H1 (cell line): ENCODE results near the gene CACNA1A. TPM values are rescaled to one million over a fixed set of nuclear protein-coding genes. Genes with fewer than 3 reads are reported as not detected.

Experiments used
- CTCF ChIA-PET: fragments of 300-600 bp; sonication (Branson Sonifier 250); formaldehyde crosslinking; loops from one replicate; lab custom pipeline; 2021; ENCODE audit not compliant: partially characterized antibody; lab: Charles Lee
- POLR2A ChIA-PET: fragments of 300-600 bp; sonication (Branson Sonifier 250); formaldehyde crosslinking; loops from one replicate; lab custom pipeline; 2021; ENCODE audit warnings: inconsistent platforms; ENCODE audit not compliant: partially characterized antibody; lab: Charles Lee
- DNase-seq, 2 experiments: peaks; one replicate each; pipeline versions ENCODE4 v3.0.0 to v3.0.0-alpha.2; 2010 to 2022; ENCODE audit warnings: low spot score in 2 of 2, low read depth in 1 of 2, mixed read lengths in 1 of 2
- FAIRE-seq: peaks from 2 replicates; lab custom pipeline; 2011; peaks lifted over from hg19 to GRCh38; lab: Jason Lieb, UNC
- H2AFZ ChIP-seq: 2 replicates; pipeline ENCODE4 v1.8.1; 2012; ENCODE audit warnings: low read length, inconsistent platforms
- H2AK5ac ChIP-seq: 2 replicates; pipeline ENCODE4 v1.6.1; 2013; ENCODE audit warnings: low read depth, low read length
- H2BK120ac ChIP-seq: replicated peaks from 2 replicates; pipeline ENCODE3; 2013; ENCODE audit warnings: low read depth, low read length, inconsistent platforms
- H2BK12ac ChIP-seq: 2 replicates; pipeline ENCODE4 v1.6.1; 2013; ENCODE audit warnings: low read depth, low read length
- H2BK15ac ChIP-seq: 2 replicates; pipeline ENCODE4 v1.6.1; 2013; ENCODE audit warnings: low read length
- H2BK20ac ChIP-seq: 2 replicates; pipeline ENCODE4 v1.6.1; 2013; ENCODE audit warnings: low read length
- H2BK5ac ChIP-seq: 2 replicates; pipeline ENCODE4 v1.6.1; 2013; ENCODE audit warnings: low read depth, low read length
- H3K14ac ChIP-seq: 2 replicates; pipeline ENCODE4 v1.6.1; 2013; ENCODE audit warnings: inconsistent platforms; ENCODE audit not compliant: insufficient read length
- H3K18ac ChIP-seq: 2 replicates; pipeline ENCODE4 v1.6.1; 2013; ENCODE audit warnings: low read length; ENCODE audit errors: extremely low read depth
- H3K23ac ChIP-seq: 2 replicates; pipeline ENCODE4 v1.6.1; 2013; ENCODE audit warnings: inconsistent platforms; ENCODE audit not compliant: insufficient read length
- H3K23me2 ChIP-seq: 2 replicates; pipeline ENCODE4 v1.6.1; 2013; ENCODE audit warnings: low read depth, low read length
- H3K27ac ChIP-seq: 2 replicates; pipeline ENCODE4 v1.6.1; 2011; ENCODE audit warnings: low read depth, low read length, inconsistent platforms
- H3K27me3 ChIP-seq, 4 experiments: replicated peaks in 1 of 4; 1 replicate in 1 of 4; 2 replicates in 3 of 4; pipeline versions ENCODE4 v1.6.1 to v1.8.1; 2011 to 2013; ENCODE audit warnings: low read length in 3 of 4, mild to moderate bottlenecking in 3 of 4, inconsistent platforms in 2 of 4, mixed read lengths in 2 of 4, moderate library complexity in 1 of 4; ENCODE audit not compliant: control insufficient read depth in 3 of 4, insufficient read depth in 3 of 4; ENCODE audit errors: extremely low read depth in 1 of 4
- H3K36me3 ChIP-seq, 4 experiments: 2 replicates each; pipeline versions ENCODE4 v1.6.1 to v1.8.1; 2011 to 2013; ENCODE audit warnings: mild to moderate bottlenecking in 4 of 4, low read length in 3 of 4, moderate library complexity in 2 of 4, control low read depth in 1 of 4, inconsistent platforms in 1 of 4; ENCODE audit not compliant: insufficient read depth in 4 of 4, control insufficient read depth in 2 of 4
- H3K4ac ChIP-seq: replicated peaks from 2 replicates; pipeline ENCODE3; 2013; ENCODE audit warnings: low read length, low read depth, mixed read lengths, inconsistent platforms; ENCODE audit not compliant: insufficient read length
- H3K4me1 ChIP-seq, 4 experiments: replicated peaks in 1 of 4; 1 replicate in 1 of 4; 2 replicates in 3 of 4; pipeline versions ENCODE4 v1.6.1 to v1.8.1; 2011 to 2013; ENCODE audit warnings: low read length in 3 of 4, inconsistent platforms in 2 of 4, mixed read lengths in 1 of 4; ENCODE audit not compliant: insufficient read depth in 4 of 4, control insufficient read depth in 3 of 4
- H3K4me2 ChIP-seq, 2 experiments: 2 replicates each; pipeline versions ENCODE4 v1.6.1 to v1.8.1; 2011 to 2013; ENCODE audit warnings: low read depth in 2 of 2, low read length in 2 of 2, control low read depth in 1 of 2, inconsistent platforms in 1 of 2, mild to moderate bottlenecking in 1 of 2; ENCODE audit not compliant: insufficient read depth in 1 of 2
- H3K4me3 ChIP-seq, 4 experiments: fragments of 200-600, 300-600 bp in 1 of 4; sonication (generic), shearing (Covaris generic), sonication (Bioruptor Twin) in 1 of 4; 2 replicates each; pipeline versions ENCODE4 v1.5.1 to v1.8.1; 2011 to 2016; ENCODE audit warnings: low read length in 4 of 4, low read depth in 3 of 4, control low read depth in 2 of 4, inconsistent platforms in 2 of 4, mild to moderate bottlenecking in 2 of 4, mixed read lengths in 1 of 4, moderate library complexity in 1 of 4; ENCODE audit not compliant: insufficient read depth in 2 of 4; ENCODE audit errors: extremely low read depth in 1 of 4
- H3K56ac ChIP-seq: replicated peaks from 2 replicates; pipeline ENCODE3; 2013; ENCODE audit warnings: low read depth, mild to moderate bottlenecking, mixed read lengths, low read length, inconsistent platforms; ENCODE audit not compliant: insufficient read length
- H3K79me1 ChIP-seq: 2 replicates; pipeline ENCODE4 v1.6.1; 2013; ENCODE audit warnings: low read depth, low read length, control low read depth
- H3K79me2 ChIP-seq, 2 experiments: 2 replicates each; pipeline versions ENCODE4 v1.6.1 to v1.8.1; 2012 to 2013; ENCODE audit warnings: low read length in 2 of 2, mild to moderate bottlenecking in 2 of 2, inconsistent platforms in 1 of 2; ENCODE audit not compliant: insufficient read depth in 2 of 2, control insufficient read depth in 1 of 2
- H3K9ac ChIP-seq, 4 experiments: replicated peaks in 1 of 4; 1 replicate in 1 of 4; 2 replicates in 3 of 4; pipeline versions ENCODE4 v1.6.1 to v1.8.1; 2011 to 2013; ENCODE audit warnings: low read depth in 3 of 4, low read length in 3 of 4, control low read depth in 2 of 4, mild to moderate bottlenecking in 2 of 4, moderate library complexity in 2 of 4, inconsistent platforms in 1 of 4; ENCODE audit errors: extremely low read depth in 1 of 4
- H3K9me3 ChIP-seq, 2 experiments: 2 replicates each; pipeline versions ENCODE4 v1.6.1 to v1.8.1; 2012 to 2013; ENCODE audit warnings: mild to moderate bottlenecking in 2 of 2, moderate library complexity in 2 of 2, control low read depth in 1 of 2, inconsistent platforms in 1 of 2, low read depth in 1 of 2, low read length in 1 of 2, mixed read lengths in 1 of 2; ENCODE audit not compliant: insufficient read depth in 2 of 2
- H4K20me1 ChIP-seq, 2 experiments: replicated peaks in 1 of 2; 2 replicates each; pipeline versions ENCODE3 to v1.8.1; 2011 to 2013; ENCODE audit warnings: inconsistent platforms in 2 of 2, low read length in 2 of 2, mild to moderate bottlenecking in 1 of 2; ENCODE audit not compliant: insufficient read depth in 2 of 2, control insufficient read depth in 1 of 2
- H4K5ac ChIP-seq: 2 replicates; pipeline ENCODE4 v1.6.1; 2013; ENCODE audit warnings: low read length, low read depth, mixed read lengths, inconsistent platforms; ENCODE audit not compliant: insufficient read length
- H4K8ac ChIP-seq: 2 replicates; pipeline ENCODE4 v1.8.0; 2013; ENCODE audit warnings: mild to moderate bottlenecking, moderate library complexity, low read length, inconsistent platforms; ENCODE audit not compliant: insufficient read depth; ENCODE audit errors: extremely low read depth
- H4K91ac ChIP-seq: replicated peaks from 2 replicates; pipeline ENCODE3; 2013; ENCODE audit warnings: low read length, mixed read lengths, inconsistent platforms; ENCODE audit not compliant: insufficient read length
- RAD21 ChIP-seq, 2 experiments: IDR thresholded peaks in 1 of 2; conservative IDR thresholded peaks in 1 of 2; 2 replicates each; pipeline ENCODE4 v1.6.1; 2011; ENCODE audit warnings: low read depth in 2 of 2, low read length in 2 of 2, improper control_type of control experiment in 1 of 2, inconsistent platforms in 1 of 2, mild to moderate bottlenecking in 1 of 2, moderate library complexity in 1 of 2
- SUZ12 ChIP-seq: fragments of 200-600 bp; sonication (generic); IDR thresholded peaks from 2 replicates; pipeline ENCODE4 v1.6.1; 2012; ENCODE audit warnings: mild to moderate bottlenecking, inconsistent platforms, low read length, moderate library complexity, mixed read lengths
- WGBS, 2 experiments: shearing (Covaris generic) in 1 of 2; methylation state at CpG; one replicate each; pipeline versions ENCODE4 v1.1.6 to v1.1.7; 2013 to 2015; ENCODE audit warnings: low lambda C conversion rate in 2 of 2, mixed read lengths in 2 of 2, inconsistent platforms in 1 of 2, low coverage in 1 of 2, missing lambda C conversion rate in 1 of 2; ENCODE audit not compliant: insufficient replicate concordance in 2 of 2, insufficient coverage in 1 of 2, insufficient read length in 1 of 2; ENCODE audit errors: extremely low coverage in 1 of 2, missing lambda C conversion rate in 1 of 2; 5-methylcytosine and 5-hydroxymethylcytosine counted together
- polyA plus RNA-seq, 7 experiments: library from polyadenylated mRNA; depleted of rRNA in 3 of 7; stranded (reverse) in 5 of 7; unstranded in 2 of 7; fragments of >200 nt in 5 of 7; fragments of 200-250 nt in 2 of 7; gene quantifications; 1 replicate in 5 of 7; 2 replicates in 1 of 7; 4 replicates in 1 of 7; pipeline versions ENCODE4 v1.2.1 to v1.2.3, GENCODE V29; 2011 to 2013; ENCODE audit warnings: missing spikeins in 2 of 7, mixed read lengths in 2 of 7
- total RNA-seq: library from RNA; stranded (reverse); fragmentation: NEBNext Ultra II Directional; extraction: Animal tissue kit (Norgen Biotek cat#: 25700); gene quantifications from 2 replicates; pipeline ENCODE4 v1.2.1, GENCODE V29; 2021
- TF ChIP-seq, protein P1 (sequence below), 3 experiments: IDR thresholded peaks; 1 replicate in 2 of 3; 2 replicates in 1 of 3; pipeline versions ENCODE4 v1.5.1 to v1.6.1; 2011; ENCODE audit warnings: low read length in 3 of 3, mild to moderate bottlenecking in 3 of 3, inconsistent platforms in 2 of 3, low read depth in 1 of 3, moderate library complexity in 1 of 3; ENCODE audit not compliant: insufficient read depth in 1 of 3; ENCODE audit errors: control extremely low read depth in 1 of 3

CACNA1A gene
- total and polyA plus RNA-seq, 2 of the 8 experiments (the other 6 are each of a cell fraction or from before 2014, with no cell fraction given) = 10.7 to 25.3 TPM

- H3K9me3 ChIP-seq = no peaks in the 10 kb centered on the region
- no peaks in the 10 kb centered on the region for H3K4me1 ChIP-seq
- no peak for FAIRE-seq
- H3K23ac ChIP-seq = no peak overlapping the region
- DNase-seq = no peak
- no peak overlapping the region for H2BK20ac ChIP-seq
- H3K23me2 ChIP-seq = no peaks in the 10 kb centered on the region
- H2BK120ac ChIP-seq = no peak overlapping the region
- H3K79me2 ChIP-seq = no peaks in the 10 kb centered on the region
- H3K14ac ChIP-seq = no peak overlapping the region
- ChIA-PET CTCF (interaction anchor here (0.7 to 1.7 kb wide), 10 partner anchors 9 to 171 kb away, joined by 3 to 4 read pairs (median 3); no protein-coding TSS in a partner anchor), POLR2A (no interaction called here)
- no peak overlapping the region for H2BK12ac ChIP-seq
- no peak overlapping the region for H2BK5ac ChIP-seq
- no peak overlapping the region for H3K4me2 ChIP-seq
- no peak overlapping the region for H3K27ac ChIP-seq
- WGBS, 2 experiments = 85% methylated on average over 3 of the region's 3 CpGs; no CpG with 5 or more reads in 1 of the 2 experiments
- no peak overlapping the region for H2AFZ ChIP-seq
- no peak overlapping the region for H3K4me3 ChIP-seq
- H2BK15ac ChIP-seq = no peak overlapping the region
- no peak overlapping the region for H3K4ac ChIP-seq
- H3K36me3 ChIP-seq = no peaks in the 10 kb centered on the region
- H4K20me1 ChIP-seq = peaks cover 0 to 2% of the 10 kb centered on the region in 2 experiments
- no peak overlapping the region for H3K56ac ChIP-seq
- no peak overlapping the region for H4K91ac ChIP-seq
- H3K79me1 ChIP-seq = no peaks in the 10 kb centered on the region
- no peak overlapping the region for H4K5ac ChIP-seq
- no peaks in the 10 kb centered on the region for H3K27me3 ChIP-seq
- TF ChIP-seq RAD21 (IDR thresholded peaks at IDR 0.05 in 1 of 2, conservative IDR thresholded peaks at IDR 0.05 in 1 of 2; ENCODE audit: low read depth in 2 of 2, low read length in 2 of 2) = peak; percentile 14 to 31; a peak in 3 of 4 replicates
- no peak for TF ChIP-seq SUZ12
- TF ChIP-seq, protein P1, sequence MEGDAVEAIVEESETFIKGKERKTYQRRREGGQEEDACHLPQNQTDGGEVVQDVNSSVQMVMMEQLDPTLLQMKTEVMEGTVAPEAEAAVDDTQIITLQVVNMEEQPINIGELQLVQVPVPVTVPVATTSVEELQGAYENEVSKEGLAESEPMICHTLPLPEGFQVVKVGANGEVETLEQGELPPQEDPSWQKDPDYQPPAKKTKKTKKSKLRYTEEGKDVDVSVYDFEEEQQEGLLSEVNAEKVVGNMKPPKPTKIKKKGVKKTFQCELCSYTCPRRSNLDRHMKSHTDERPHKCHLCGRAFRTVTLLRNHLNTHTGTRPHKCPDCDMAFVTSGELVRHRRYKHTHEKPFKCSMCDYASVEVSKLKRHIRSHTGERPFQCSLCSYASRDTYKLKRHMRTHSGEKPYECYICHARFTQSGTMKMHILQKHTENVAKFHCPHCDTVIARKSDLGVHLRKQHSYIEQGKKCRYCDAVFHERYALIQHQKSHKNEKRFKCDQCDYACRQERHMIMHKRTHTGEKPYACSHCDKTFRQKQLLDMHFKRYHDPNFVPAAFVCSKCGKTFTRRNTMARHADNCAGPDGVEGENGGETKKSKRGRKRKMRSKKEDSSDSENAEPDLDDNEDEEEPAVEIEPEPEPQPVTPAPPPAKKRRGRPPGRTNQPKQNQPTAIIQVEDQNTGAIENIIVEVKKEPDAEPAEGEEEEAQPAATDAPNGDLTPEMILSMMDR (IDR thresholded peaks at IDR 0.05; ENCODE audit: control extremely low read depth in 1 of 3, insufficient read depth in 1 of 3, low read depth in 1 of 3, low read length in 3 of 3) = peak; percentile 5 to 56 (median 43)
- no peak overlapping the region for H2AK5ac ChIP-seq
- no peak overlapping the region for H4K8ac ChIP-seq
- H3K18ac ChIP-seq = no peak overlapping the region
- no peak overlapping the region for H3K9ac ChIP-seq
Observed at GRCh38 chr19:13373599-13373998, 132.7 kb downstream of the CACNA1A start.
